WTC11 (cell line): Measurements from ENCODE around the gene OR2AG1. TPM values are rescaled to one million over a fixed set of nuclear protein-coding genes. Genes with fewer than 3 reads are reported as not detected.

ENCODE experiments used
- ATAC-seq: fragments of 200-7000 bp; cut with Tn5 transposase; 2 replicates; pipeline ENCODE4 v1.10.0; 2021; ENCODE audit warnings: mild to moderate bottlenecking, moderate library complexity
- CTCF ChIA-PET: fragments of 300-600 bp; sonication (Branson Sonifier 250); formaldehyde crosslinking; loops from one replicate; lab custom pipeline; 2021; ENCODE audit warnings: antibody characterized with exemption; lab: Charles Lee
- POLR2A ChIA-PET: fragments of 350-600 bp; sonication (Branson Sonifier 250); formaldehyde crosslinking; loops from one replicate; lab custom pipeline; 2021; ENCODE audit warnings: antibody characterized with exemption; lab: Charles Lee
- DNase-seq: peaks from one replicate; pipeline ENCODE4 v3.0.0; 2021; ENCODE audit warnings: low spot score
- H3K27ac Mint-ChIP-seq: 2 replicates; pipeline ENCODE4 v1.8.0; 2021; ENCODE audit warnings: mixed read lengths
- H3K27me3 Mint-ChIP-seq: 2 replicates; pipeline ENCODE4 v1.8.0; 2021; ENCODE audit warnings: low read depth, mild to moderate bottlenecking, moderate library complexity, mixed read lengths
- H3K36me3 Mint-ChIP-seq: 2 replicates; pipeline ENCODE4 v1.8.0; 2021; ENCODE audit warnings: mixed read lengths
- H3K4me1 Mint-ChIP-seq: 2 replicates; pipeline ENCODE4 v1.8.0; 2022; ENCODE audit warnings: mixed read lengths
- H3K4me3 Mint-ChIP-seq: 2 replicates; pipeline ENCODE4 v1.8.0; 2021; ENCODE audit warnings: mild to moderate bottlenecking, moderate library complexity, mixed read lengths
- H3K9me3 Mint-ChIP-seq: 2 replicates; pipeline ENCODE4 v1.8.0; 2021; ENCODE audit warnings: mixed read lengths
- EMX1 ChIP-seq: fragments of 250-450 bp; sonication (Bioruptor Pico); IDR thresholded peaks from 2 replicates; pipeline ENCODE4 v1.8.0; 2021; ENCODE audit warnings: mild to moderate bottlenecking
- ETV6 ChIP-seq: sonication (generic); formaldehyde crosslinking; IDR thresholded peaks from 2 replicates; pipeline ENCODE4 v1.8.1; 2022; ENCODE audit warnings: mild to moderate bottlenecking, missing genetic modification reagents
- FOXK1 ChIP-seq: sonication (generic); formaldehyde crosslinking; IDR thresholded peaks from 2 replicates; pipeline ENCODE4 v1.8.0; 2022; ENCODE audit warnings: mild to moderate bottlenecking, moderate library complexity, missing genetic modification reagents
- FOXP1 ChIP-seq: sonication (generic); formaldehyde crosslinking; IDR thresholded peaks from 2 replicates; pipeline ENCODE4 v1.8.0; 2022; ENCODE audit warnings: missing genetic modification reagents, mild to moderate bottlenecking, moderate library complexity, borderline replicate concordance
- FOXP4 ChIP-seq: sonication (generic); formaldehyde crosslinking; IDR thresholded peaks from 2 replicates; pipeline ENCODE4 v1.8.0; 2022; ENCODE audit warnings: mild to moderate bottlenecking, missing genetic modification reagents
- GRHL2 ChIP-seq: fragments of 250-450 bp; sonication (Bioruptor Pico); IDR thresholded peaks from 2 replicates; pipeline ENCODE4 v1.8.0; 2022; ENCODE audit warnings: mild to moderate bottlenecking, moderate library complexity; ENCODE audit not compliant: insufficient replicate concordance, severe bottlenecking
- GTF2I ChIP-seq: fragments of 250-450 bp; sonication (Bioruptor Pico); conservative IDR thresholded peaks from 2 replicates; pipeline ENCODE4 v1.4.0; 2021; ENCODE audit warnings: mild to moderate bottlenecking
- SP1 ChIP-seq: sonication (generic); formaldehyde crosslinking; conservative IDR thresholded peaks from 2 replicates; pipeline ENCODE4 v1.8.1; 2022; ENCODE audit warnings: missing genetic modification reagents
- TEAD4 ChIP-seq: sonication (generic); formaldehyde crosslinking; IDR thresholded peaks from 2 replicates; pipeline ENCODE4 v1.8.0; 2022; ENCODE audit warnings: mild to moderate bottlenecking, missing genetic modification reagents
- total RNA-seq: library from RNA; stranded (reverse); gene quantifications from 3 replicates; pipeline ENCODE4 v1.2.3, GENCODE V29; 2021
- TF ChIP-seq, protein P1 (sequence below): sonication (generic); formaldehyde crosslinking; IDR thresholded peaks from 2 replicates; pipeline ENCODE4 v1.8.1; 2023; ENCODE audit warnings: mild to moderate bottlenecking, missing genetic modification reagents, moderate library complexity
- TF ChIP-seq, protein P2 (sequence below): fragments of 250-450 bp; sonication (Bioruptor Pico); IDR thresholded peaks from 2 replicates; pipeline ENCODE4 v1.9.0; 2021; ENCODE audit warnings: moderate library complexity, mild to moderate bottlenecking, inconsistent platforms, borderline replicate concordance
- TF ChIP-seq, protein P3 (sequence below): sonication (generic); formaldehyde crosslinking; IDR thresholded peaks from 2 replicates; pipeline ENCODE4 v1.8.1; 2022; ENCODE audit warnings: mild to moderate bottlenecking, moderate library complexity, missing genetic modification reagents
- TF ChIP-seq, protein P4 (sequence below): sonication (generic); formaldehyde crosslinking; IDR thresholded peaks from 2 replicates; pipeline ENCODE4 v1.8.1; 2023; ENCODE audit warnings: mild to moderate bottlenecking, missing genetic modification reagents, moderate library complexity
- TF ChIP-seq, protein P5 (sequence below): fragments of 200-600 bp; IDR thresholded peaks from 2 replicates; pipeline ENCODE4 v1.8.0; 2022; ENCODE audit warnings: antibody characterized with exemption
- TF ChIP-seq, protein P6 (sequence below): fragments of 250-450 bp; sonication (Bioruptor Pico); conservative IDR thresholded peaks from 2 replicates; pipeline ENCODE4 v1.9.0; 2021; ENCODE audit warnings: mild to moderate bottlenecking
- TF ChIP-seq, protein P7 (sequence below): sonication (generic); formaldehyde crosslinking; IDR thresholded peaks from 2 replicates; pipeline ENCODE4 v1.8.0; 2022; ENCODE audit warnings: missing genetic modification reagents
- TF ChIP-seq, protein P8 (sequence below): fragments of 250-450 bp; sonication (Bioruptor Pico); IDR thresholded peaks from 2 replicates; pipeline ENCODE4 v2.1.2; 2022; ENCODE audit warnings: mild to moderate bottlenecking, moderate library complexity
- TF ChIP-seq, protein P9 (sequence below): fragments of 250-450 bp; sonication (Bioruptor Pico); IDR thresholded peaks from 2 replicates; pipeline ENCODE4 v1.9.0; 2021; ENCODE audit warnings: mild to moderate bottlenecking, borderline replicate concordance

OR2AG1 gene
- total RNA-seq, 1 experiment from 2014 or later: not detected

DNA sequence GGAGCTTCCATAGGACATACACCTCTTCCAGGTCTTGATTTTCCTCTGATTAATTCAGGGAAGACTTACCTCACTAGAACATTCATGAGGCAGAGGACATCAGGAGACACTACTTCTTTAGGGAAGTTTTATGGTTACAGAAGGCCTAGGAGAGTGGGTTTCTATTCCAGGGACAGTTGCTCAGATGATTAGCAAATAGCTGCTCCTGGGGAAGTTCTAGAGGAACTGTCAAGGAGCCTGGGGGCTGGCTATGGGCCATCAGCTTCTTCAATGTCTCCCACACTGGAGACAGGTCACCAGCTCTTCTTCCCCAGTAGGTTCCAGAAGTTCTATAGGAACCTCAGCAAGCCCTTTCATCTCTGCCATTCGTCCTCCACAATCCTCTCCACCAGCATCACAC lies 51.2 kb downstream of the OR2AG1 start:
- H3K27me3 Mint-ChIP-seq: peaks cover 2% of the 10 kb centered on the region; the same call in 1 of the 2 replicates
- ATAC-seq (no peak), DNase-seq (no peak)
- H3K4me3 Mint-ChIP-seq: no peak overlapping the region
- ChIA-PET CTCF (interaction anchor here (1.1 to 1.8 kb wide), 3 partner anchors 16 to 79 kb away, joined by 3 to 10 read pairs (median 3); no protein-coding TSS in a partner anchor), POLR2A (no interaction called here)
- H3K4me1 Mint-ChIP-seq: no peaks in the 10 kb centered on the region
- no peaks in the 10 kb centered on the region for H3K9me3 Mint-ChIP-seq
- H3K36me3 Mint-ChIP-seq: no peaks in the 10 kb centered on the region
- no peak overlapping the region for H3K27ac Mint-ChIP-seq
- no peak for TF ChIP-seq GTF2I
- TF ChIP-seq, protein P1, sequence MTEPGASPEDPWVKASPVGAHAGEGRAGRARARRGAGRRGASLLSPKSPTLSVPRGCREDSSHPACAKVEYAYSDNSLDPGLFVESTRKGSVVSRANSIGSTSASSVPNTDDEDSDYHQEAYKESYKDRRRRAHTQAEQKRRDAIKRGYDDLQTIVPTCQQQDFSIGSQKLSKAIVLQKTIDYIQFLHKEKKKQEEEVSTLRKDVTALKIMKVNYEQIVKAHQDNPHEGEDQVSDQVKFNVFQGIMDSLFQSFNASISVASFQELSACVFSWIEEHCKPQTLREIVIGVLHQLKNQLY (CRISPR knock-in tag): no peak
- TF ChIP-seq, protein P2, sequence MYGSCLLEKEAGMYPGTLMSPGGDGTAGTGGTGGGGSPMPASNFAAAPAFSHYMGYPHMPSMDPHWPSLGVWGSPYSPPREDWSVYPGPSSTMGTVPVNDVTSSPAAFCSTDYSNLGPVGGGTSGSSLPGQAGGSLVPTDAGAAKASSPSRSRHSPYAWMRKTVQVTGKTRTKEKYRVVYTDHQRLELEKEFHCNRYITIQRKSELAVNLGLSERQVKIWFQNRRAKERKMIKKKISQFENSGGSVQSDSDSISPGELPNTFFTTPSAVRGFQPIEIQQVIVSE (CRISPR knock-in tag): no peak
- TF ChIP-seq GRHL2 (CRISPR knock-in tag): no peak
- no peak for TF ChIP-seq FOXP1 (CRISPR knock-in tag)
- TF ChIP-seq FOXP4 (CRISPR knock-in tag): no peak
- TF ChIP-seq EMX1 (CRISPR knock-in tag): no peak
- TF ChIP-seq, protein P3, sequence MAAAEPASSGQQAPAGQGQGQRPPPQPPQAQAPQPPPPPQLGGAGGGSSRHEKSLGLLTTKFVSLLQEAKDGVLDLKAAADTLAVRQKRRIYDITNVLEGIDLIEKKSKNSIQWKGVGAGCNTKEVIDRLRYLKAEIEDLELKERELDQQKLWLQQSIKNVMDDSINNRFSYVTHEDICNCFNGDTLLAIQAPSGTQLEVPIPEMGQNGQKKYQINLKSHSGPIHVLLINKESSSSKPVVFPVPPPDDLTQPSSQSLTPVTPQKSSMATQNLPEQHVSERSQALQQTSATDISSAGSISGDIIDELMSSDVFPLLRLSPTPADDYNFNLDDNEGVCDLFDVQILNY (CRISPR knock-in tag): no peak
- TF ChIP-seq, protein P4, sequence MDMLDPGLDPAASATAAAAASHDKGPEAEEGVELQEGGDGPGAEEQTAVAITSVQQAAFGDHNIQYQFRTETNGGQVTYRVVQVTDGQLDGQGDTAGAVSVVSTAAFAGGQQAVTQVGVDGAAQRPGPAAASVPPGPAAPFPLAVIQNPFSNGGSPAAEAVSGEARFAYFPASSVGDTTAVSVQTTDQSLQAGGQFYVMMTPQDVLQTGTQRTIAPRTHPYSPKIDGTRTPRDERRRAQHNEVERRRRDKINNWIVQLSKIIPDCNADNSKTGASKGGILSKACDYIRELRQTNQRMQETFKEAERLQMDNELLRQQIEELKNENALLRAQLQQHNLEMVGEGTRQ (CRISPR knock-in tag): no peak
- no peak for TF ChIP-seq FOXK1 (CRISPR knock-in tag)
- TF ChIP-seq, protein P5, sequence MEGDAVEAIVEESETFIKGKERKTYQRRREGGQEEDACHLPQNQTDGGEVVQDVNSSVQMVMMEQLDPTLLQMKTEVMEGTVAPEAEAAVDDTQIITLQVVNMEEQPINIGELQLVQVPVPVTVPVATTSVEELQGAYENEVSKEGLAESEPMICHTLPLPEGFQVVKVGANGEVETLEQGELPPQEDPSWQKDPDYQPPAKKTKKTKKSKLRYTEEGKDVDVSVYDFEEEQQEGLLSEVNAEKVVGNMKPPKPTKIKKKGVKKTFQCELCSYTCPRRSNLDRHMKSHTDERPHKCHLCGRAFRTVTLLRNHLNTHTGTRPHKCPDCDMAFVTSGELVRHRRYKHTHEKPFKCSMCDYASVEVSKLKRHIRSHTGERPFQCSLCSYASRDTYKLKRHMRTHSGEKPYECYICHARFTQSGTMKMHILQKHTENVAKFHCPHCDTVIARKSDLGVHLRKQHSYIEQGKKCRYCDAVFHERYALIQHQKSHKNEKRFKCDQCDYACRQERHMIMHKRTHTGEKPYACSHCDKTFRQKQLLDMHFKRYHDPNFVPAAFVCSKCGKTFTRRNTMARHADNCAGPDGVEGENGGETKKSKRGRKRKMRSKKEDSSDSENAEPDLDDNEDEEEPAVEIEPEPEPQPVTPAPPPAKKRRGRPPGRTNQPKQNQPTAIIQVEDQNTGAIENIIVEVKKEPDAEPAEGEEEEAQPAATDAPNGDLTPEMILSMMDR: no peak
- TF ChIP-seq ETV6: no peak
- TF ChIP-seq SP1 (CRISPR knock-in tag): no peak
- TF ChIP-seq, protein P6, sequence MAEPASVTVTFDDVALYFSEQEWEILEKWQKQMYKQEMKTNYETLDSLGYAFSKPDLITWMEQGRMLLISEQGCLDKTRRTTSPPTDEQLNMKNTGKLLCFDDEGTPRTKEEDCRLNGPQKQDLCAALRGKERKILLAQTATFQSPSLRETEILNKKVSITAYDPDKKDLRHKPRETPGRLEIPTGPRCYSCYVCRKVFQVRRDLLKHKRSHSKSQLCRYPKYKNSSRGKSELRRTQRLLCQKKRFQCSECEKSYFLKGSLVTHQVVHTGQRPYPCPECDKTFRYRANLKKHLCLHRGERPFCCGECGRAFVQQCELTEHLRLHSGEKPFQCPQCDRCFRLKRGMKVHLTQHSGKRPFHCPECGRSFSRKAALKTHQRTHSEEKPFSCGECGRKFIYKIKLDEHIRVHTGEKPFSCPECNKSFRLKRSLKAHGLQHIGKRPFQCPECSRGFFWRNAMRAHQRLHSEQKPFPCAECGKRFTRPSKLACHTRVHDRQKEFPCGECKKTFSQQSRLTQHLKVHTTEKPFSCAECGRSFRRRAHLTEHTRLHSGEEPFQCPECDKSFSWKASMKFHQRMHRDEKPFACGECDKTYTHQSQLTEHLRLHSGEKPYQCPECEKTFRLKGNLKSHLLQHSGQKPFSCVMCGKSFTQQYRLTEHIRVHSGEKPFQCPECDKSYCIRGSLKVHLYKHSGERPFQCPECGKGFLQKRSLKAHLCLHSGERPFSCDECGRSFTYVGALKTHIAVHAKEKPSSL (CRISPR knock-in tag): no peak
- TF ChIP-seq, protein P7, sequence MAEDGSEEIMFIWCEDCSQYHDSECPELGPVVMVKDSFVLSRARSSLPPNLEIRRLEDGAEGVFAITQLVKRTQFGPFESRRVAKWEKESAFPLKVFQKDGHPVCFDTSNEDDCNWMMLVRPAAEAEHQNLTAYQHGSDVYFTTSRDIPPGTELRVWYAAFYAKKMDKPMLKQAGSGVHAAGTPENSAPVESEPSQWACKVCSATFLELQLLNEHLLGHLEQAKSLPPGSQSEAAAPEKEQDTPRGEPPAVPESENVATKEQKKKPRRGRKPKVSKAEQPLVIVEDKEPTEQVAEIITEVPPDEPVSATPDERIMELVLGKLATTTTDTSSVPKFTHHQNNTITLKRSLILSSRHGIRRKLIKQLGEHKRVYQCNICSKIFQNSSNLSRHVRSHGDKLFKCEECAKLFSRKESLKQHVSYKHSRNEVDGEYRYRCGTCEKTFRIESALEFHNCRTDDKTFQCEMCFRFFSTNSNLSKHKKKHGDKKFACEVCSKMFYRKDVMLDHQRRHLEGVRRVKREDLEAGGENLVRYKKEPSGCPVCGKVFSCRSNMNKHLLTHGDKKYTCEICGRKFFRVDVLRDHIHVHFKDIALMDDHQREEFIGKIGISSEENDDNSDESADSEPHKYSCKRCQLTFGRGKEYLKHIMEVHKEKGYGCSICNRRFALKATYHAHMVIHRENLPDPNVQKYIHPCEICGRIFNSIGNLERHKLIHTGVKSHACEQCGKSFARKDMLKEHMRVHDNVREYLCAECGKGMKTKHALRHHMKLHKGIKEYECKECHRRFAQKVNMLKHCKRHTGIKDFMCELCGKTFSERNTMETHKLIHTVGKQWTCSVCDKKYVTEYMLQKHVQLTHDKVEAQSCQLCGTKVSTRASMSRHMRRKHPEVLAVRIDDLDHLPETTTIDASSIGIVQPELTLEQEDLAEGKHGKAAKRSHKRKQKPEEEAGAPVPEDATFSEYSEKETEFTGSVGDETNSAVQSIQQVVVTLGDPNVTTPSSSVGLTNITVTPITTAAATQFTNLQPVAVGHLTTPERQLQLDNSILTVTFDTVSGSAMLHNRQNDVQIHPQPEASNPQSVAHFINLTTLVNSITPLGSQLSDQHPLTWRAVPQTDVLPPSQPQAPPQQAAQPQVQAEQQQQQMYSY (CRISPR knock-in tag): no peak
- no peak for TF ChIP-seq TEAD4 (CRISPR knock-in tag)
- TF ChIP-seq, protein P8, sequence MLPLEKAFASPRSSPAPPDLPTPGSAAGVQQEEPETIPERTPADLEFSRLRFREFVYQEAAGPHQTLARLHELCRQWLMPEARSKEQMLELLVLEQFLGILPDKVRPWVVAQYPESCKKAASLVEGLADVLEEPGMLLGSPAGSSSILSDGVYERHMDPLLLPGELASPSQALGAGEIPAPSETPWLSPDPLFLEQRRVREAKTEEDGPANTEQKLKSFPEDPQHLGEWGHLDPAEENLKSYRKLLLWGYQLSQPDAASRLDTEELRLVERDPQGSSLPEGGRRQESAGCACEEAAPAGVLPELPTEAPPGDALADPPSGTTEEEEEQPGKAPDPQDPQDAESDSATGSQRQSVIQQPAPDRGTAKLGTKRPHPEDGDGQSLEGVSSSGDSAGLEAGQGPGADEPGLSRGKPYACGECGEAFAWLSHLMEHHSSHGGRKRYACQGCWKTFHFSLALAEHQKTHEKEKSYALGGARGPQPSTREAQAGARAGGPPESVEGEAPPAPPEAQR (CRISPR knock-in tag): no peak
- TF ChIP-seq, protein P9, sequence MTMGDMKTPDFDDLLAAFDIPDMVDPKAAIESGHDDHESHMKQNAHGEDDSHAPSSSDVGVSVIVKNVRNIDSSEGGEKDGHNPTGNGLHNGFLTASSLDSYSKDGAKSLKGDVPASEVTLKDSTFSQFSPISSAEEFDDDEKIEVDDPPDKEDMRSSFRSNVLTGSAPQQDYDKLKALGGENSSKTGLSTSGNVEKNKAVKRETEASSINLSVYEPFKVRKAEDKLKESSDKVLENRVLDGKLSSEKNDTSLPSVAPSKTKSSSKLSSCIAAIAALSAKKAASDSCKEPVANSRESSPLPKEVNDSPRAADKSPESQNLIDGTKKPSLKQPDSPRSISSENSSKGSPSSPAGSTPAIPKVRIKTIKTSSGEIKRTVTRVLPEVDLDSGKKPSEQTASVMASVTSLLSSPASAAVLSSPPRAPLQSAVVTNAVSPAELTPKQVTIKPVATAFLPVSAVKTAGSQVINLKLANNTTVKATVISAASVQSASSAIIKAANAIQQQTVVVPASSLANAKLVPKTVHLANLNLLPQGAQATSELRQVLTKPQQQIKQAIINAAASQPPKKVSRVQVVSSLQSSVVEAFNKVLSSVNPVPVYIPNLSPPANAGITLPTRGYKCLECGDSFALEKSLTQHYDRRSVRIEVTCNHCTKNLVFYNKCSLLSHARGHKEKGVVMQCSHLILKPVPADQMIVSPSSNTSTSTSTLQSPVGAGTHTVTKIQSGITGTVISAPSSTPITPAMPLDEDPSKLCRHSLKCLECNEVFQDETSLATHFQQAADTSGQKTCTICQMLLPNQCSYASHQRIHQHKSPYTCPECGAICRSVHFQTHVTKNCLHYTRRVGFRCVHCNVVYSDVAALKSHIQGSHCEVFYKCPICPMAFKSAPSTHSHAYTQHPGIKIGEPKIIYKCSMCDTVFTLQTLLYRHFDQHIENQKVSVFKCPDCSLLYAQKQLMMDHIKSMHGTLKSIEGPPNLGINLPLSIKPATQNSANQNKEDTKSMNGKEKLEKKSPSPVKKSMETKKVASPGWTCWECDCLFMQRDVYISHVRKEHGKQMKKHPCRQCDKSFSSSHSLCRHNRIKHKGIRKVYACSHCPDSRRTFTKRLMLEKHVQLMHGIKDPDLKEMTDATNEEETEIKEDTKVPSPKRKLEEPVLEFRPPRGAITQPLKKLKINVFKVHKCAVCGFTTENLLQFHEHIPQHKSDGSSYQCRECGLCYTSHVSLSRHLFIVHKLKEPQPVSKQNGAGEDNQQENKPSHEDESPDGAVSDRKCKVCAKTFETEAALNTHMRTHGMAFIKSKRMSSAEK (CRISPR knock-in tag): no peak
